SW480 (cell line): ENCODE measurements around the gene FCMR.
A peak's percentile ranks its signal among the peaks of the same experiment; 100 is the strongest.

Source experiments
- DNase-seq: peaks from one replicate; pipeline ENCODE4 v3.0.0-alpha.2; 2016; ENCODE audit warnings: low spot score

FCMR gene

GRCh38 chr1:206923009-206923960 lies 1.5 kb upstream of the FCMR start:
- DNase-seq, result no peak

- DNase-seq, result no peak
These were observed 783 bp upstream of the FCMR start for GRCh38 chr1:206922524-206922923.

- DNase-seq, result no peak
These were observed 3.7 kb downstream of the FCMR start for GRCh38 chr1:206918076-206918475.

GRCh38 chr1:206916000-206916709 lies 5.6 kb downstream of the FCMR start:
- no peak for DNase-seq

GRCh38 chr1:206915030-206915735 lies 6.6 kb downstream of the FCMR start:
- no peak for DNase-seq

GRCh38 chr1:206913766-206914537 lies 7.8 kb downstream of the FCMR start:
- no peak for DNase-seq

GRCh38 chr1:206912445-206913095 lies 9.2 kb downstream of the FCMR start:
- peak; percentile 74 for DNase-seq

GRCh38 chr1:206911064-206911663 lies 10.6 kb downstream of the FCMR start:
- peak; percentile 57 for DNase-seq

GRCh38 chr1:206909883-206910318 lies 11.8 kb downstream of the FCMR start:
- DNase-seq, result no peak

GRCh38 chr1:206909161-206909882 lies 12.4 kb downstream of the FCMR start:
- DNase-seq, result peak; percentile 80

GRCh38 chr1:206908038-206908437 lies 13.7 kb downstream of the FCMR start:
- DNase-seq, result peak; percentile 50

- no peak for DNase-seq
These were observed 14.3 kb downstream of the FCMR start for GRCh38 chr1:206907304-206907991.

GRCh38 chr1:206905295-206906164 lies 16.2 kb downstream of the FCMR start:
- peak; percentile 79 for DNase-seq

- no peak for DNase-seq
These were observed 17.2 kb downstream of the FCMR start for GRCh38 chr1:206904423-206905142.

- DNase-seq, result no peak
These were observed 18.1 kb downstream of the FCMR start for GRCh38 chr1:206903687-206904086.

- no peak for DNase-seq
These were observed 19.0 kb downstream of the FCMR start for GRCh38 chr1:206902702-206903101.

- no peak for DNase-seq
These were observed 19.8 kb downstream of the FCMR start for GRCh38 chr1:206901944-206902343.

- no peak for DNase-seq
These were observed 21.6 kb downstream of the FCMR start for GRCh38 chr1:206900149-206900548.
